ENCODE measurements around the gene UPK2. TPM values are rescaled to one million over a fixed set of nuclear protein-coding genes. Genes with fewer than 3 reads are reported as not detected.

UPK2 gene
- total and polyA plus RNA-seq, 10 of the 15 experiments (the other 5 are each of a cell fraction or from before 2014, with no cell fraction given): 0.07 to 1.0 (median 0.31) TPM; not detected in 7

DNA sequence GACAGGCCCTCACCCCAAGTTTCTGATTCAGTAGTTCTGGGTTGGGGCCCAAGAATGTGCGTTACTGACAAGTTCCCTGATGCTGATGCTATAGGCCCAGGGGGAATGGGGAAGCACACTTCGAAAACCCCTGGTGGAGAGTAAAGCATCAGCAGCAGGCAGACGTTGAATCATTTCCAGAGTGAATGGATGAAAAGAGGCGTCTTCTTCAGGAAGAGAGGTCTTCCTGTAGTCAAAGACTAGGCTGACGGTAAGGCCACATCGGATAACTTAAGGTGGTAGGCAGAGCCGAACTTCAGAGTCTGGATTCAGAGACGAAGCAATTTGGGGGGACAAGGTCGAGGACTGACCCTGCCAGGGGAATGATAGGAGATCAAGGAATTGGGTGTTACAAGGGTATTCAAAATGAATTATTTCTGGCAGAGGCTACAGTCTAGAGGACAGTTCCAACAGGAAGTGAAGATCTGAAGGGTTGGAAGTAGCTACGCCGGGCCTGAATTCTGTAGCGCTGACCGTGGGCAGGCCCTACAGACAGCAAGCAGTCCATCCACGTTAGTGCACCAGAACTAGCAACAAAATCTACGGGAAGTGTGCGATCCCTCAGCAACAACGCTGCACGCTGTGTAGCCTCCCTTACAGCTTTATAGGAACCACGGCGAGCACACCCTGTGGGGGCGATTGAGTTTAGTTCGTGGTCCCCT lies 41.0 kb downstream of the UPK2 start:
- SMC1A ChIA-PET (ENCODE audit: uncharacterized antibody, unreplicated experiment): interaction anchor here (1.0 to 5.7 kb wide), 2 partner anchors 10 to 21 kb away, joined by 3 to 26 read pairs; partner anchors contain the start of genes RPS25 and TRAPPC4
- BruUV-seq (replicated peaks): TSS peak; percentile 93
- in situ Hi-C loops (cut with MboI) (no loop called here), intact Hi-C loops (cut with micrococcal nuclease; ENCODE audit: unreplicated experiment) (no loop called here)
- RAD21 ChIA-PET (ENCODE audit: unreplicated experiment): interaction anchor here (1.1 to 1.3 kb wide), 3 partner anchors 19 to 89 kb away, joined by 3 read pairs; partner anchors contain the start of genes RPS25 and TRAPPC4
- Histone ChIP-seq H3K27me3 (replicated peaks in 1 of 2; ENCODE audit: control insufficient read depth in 2 of 2, insufficient read depth in 2 of 2, low read length in 1 of 2) (no peaks in the 10 kb centered on the region), H3K4me1 (ENCODE audit: control insufficient read depth, insufficient read depth, low read length) (no peaks in the 10 kb centered on the region; the same call in none of the 2 replicates), H3K4me2 (ENCODE audit: control insufficient read depth, insufficient read depth) (peak overlapping the region; percentile 69), H3K36me3 (ENCODE audit: control insufficient read depth in 2 of 2, insufficient read depth in 2 of 2, low read length in 1 of 2) (0 out of 4 replicates have a peak, but pooled peaks cover 0 to 2% of the 10 kb centered on the region in 2 experiments), H3K79me2 (ENCODE audit: control insufficient read depth, insufficient read depth, low read length) (peaks cover 24% of the 10 kb centered on the region), H3K9ac (ENCODE audit: control insufficient read depth, insufficient read depth, low read length) (peak overlapping the region; percentile 90), H3K27ac (ENCODE audit: control insufficient read depth, insufficient read depth) (peak overlapping the region; percentile 87), H2AFZ (ENCODE audit: control insufficient read depth, low read depth, low read length) (peak overlapping the region; percentile 98), H4K20me1 (ENCODE audit: control insufficient read depth, insufficient read depth) (no peaks in the 10 kb centered on the region), H3K9me3 (replicated peaks; ENCODE audit: control insufficient read depth, insufficient read depth, low read length) (no peaks in the 10 kb centered on the region), H3K4me3 (peak overlapping the region; percentile 91)
- CTCF ChIA-PET: interaction anchor here (0.7 to 1.5 kb wide), 7 partner anchors 19 to 199 kb away, joined by 3 to 6 read pairs (median 3); partner anchors contain the start of gene SLC37A4
- POLR2A ChIA-PET: interaction anchor here (0.6 to 1.6 kb wide), 10 partner anchors 10 to 205 kb away, joined by 3 to 7 read pairs (median 4); partner anchors contain the start of genes HINFP, HMBS, RPS25 and TRAPPC4
- peak; percentile 64 for ATAC-seq
- 2% methylated on average over 22 of the region's 22 CpGs for WGBS (ENCODE audit: insufficient coverage, insufficient replicate concordance, low lambda C conversion rate, missing lambda C conversion rate)
- peak; percentile 23 for DNase-seq (ENCODE audit: low read depth, low spot score)
- peak; percentile 85 for FAIRE-seq
- TF ChIP-seq IRF4 (IDR thresholded peaks at IDR 0.05; ENCODE audit: low read depth, low read length) (peak; percentile 87; the same call in 1 of the 2 replicates), GABPA (IDR thresholded peaks at IDR 0.05; ENCODE audit: low read depth) (no peak), ZBED1 (IDR thresholded peaks at IDR 0.05; ENCODE audit: borderline replicate concordance) (no peak), USF1 (IDR thresholded peaks at IDR 0.05; ENCODE audit: borderline replicate concordance, extremely low read length, insufficient read depth, low read depth, low read length) (no peak), SKIL (IDR thresholded peaks at IDR 0.05; ENCODE audit: low read depth, poor library complexity, severe bottlenecking) (peak; percentile 48), IKZF1 (conservative IDR thresholded peaks at IDR 0.05) (peak; percentile 50; the same call in 1 of the 2 replicates), NRF1 (conservative IDR thresholded peaks at IDR 0.05; ENCODE audit: low read depth, low read length) (no peak), ETV6 (conservative IDR thresholded peaks at IDR 0.05 in 1 of 2, IDR thresholded peaks at IDR 0.05 in 1 of 2; ENCODE audit: borderline replicate concordance in 1 of 2, low read depth in 1 of 2) (peak in 1 of 2 experiments; percentile 31; a peak in 1 of 4 replicates), JUND (IDR thresholded peaks at IDR 0.05; ENCODE audit: low read depth, low read length) (no peak), SMAD1 (IDR thresholded peaks at IDR 0.05; ENCODE audit: low read depth, partially characterized antibody) (no peak), SIX5 (IDR thresholded peaks at IDR 0.05; ENCODE audit: low read depth, low read length, severe bottlenecking) (no peak), SRF (IDR thresholded peaks at IDR 0.05; ENCODE audit: low read depth in 2 of 2, low read length in 2 of 2) (no peak), ATF7 (IDR thresholded peaks at IDR 0.05; ENCODE audit: low read depth) (0 out of 2 replicates have a peak, but pooled peaks have one; percentile 27), SREBF1 (IDR thresholded peaks at IDR 0.05; ENCODE audit: low read length) (no peak), JUNB (IDR thresholded peaks at IDR 0.05) (peak; percentile 74), ZNF207 (IDR thresholded peaks at IDR 0.05; ENCODE audit: borderline replicate concordance) (no peak), EED (IDR thresholded peaks at IDR 0.05; ENCODE audit: low read depth) (peak; percentile 78), TBL1XR1 (IDR thresholded peaks at IDR 0.05; ENCODE audit: low read depth, low read length) (no peak; the same call in 1 of the 2 replicates), TCF12 (IDR thresholded peaks at IDR 0.05; ENCODE audit: low read depth, low read length) (no peak), POU2F2 (IDR thresholded peaks at IDR 0.05; ENCODE audit: borderline replicate concordance, low read depth, low read length) (no peak), BHLHE40 (IDR thresholded peaks at IDR 0.05; ENCODE audit: borderline replicate concordance in 1 of 2, low read depth in 2 of 2, low read length in 1 of 2) (peak in 1 of 2 experiments; percentile 29; a peak in 1 of 4 replicates)
